GM19351 (cell line): ENCODE data around the gene CEP19.

Experiments
- ATAC-seq: cut with Tn5 transposase; IDR thresholded peaks from one replicate; pipeline ENCODE4 v1.9.1; 2021; ENCODE audit warnings: mild to moderate bottlenecking, moderate library complexity; ENCODE audit not compliant: unreplicated experiment

The CEP19 gene

GRCh38 chr3:196712514-196713413, 714 bp upstream of the CEP19 start:
- ATAC-seq = peak; percentile 49

DNA sequence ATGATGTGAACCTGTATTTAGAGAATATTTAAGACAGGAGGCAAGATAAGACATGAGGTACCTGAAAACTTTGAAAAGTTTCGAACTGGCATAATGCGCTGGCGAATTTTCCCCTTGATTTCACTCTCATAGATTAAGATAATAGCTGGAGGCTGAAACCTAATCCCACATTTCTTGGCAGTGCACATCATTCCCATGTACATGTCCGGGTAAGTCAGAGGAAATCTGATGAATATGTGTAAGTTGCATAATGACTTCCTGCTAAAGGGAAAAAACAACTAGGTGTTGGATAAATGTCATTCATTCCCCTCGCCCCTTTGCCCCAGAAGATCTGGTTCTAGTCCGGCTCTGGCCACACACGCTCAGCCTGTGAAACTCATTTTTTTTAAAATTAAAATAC, 3.6 kb downstream of the CEP19 start:
- ATAC-seq = no peak

- ATAC-seq = no peak
These were observed 4.5 kb downstream of the CEP19 start for GRCh38 chr3:196707566-196707965.

DNA sequence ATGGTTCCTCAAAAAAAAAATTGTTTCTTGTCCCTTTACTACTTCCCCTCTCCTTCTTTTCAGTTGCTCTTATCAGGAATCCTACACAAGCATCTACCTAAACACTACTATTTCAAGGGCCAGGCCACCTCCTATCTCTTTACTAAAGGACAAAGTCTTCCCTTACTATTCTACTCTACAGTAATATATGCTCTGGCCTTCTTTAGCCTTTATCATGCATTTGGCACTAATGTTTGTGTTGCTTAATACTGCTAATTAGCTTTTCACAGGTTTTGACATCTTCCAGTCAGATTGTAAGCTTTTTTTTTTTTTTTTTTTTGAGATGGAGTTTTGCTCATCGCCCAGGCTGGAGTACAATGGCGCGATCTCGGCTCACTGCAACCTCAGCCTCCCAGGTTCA, 5.3 kb downstream of the CEP19 start:
- ATAC-seq = no peak

DNA sequence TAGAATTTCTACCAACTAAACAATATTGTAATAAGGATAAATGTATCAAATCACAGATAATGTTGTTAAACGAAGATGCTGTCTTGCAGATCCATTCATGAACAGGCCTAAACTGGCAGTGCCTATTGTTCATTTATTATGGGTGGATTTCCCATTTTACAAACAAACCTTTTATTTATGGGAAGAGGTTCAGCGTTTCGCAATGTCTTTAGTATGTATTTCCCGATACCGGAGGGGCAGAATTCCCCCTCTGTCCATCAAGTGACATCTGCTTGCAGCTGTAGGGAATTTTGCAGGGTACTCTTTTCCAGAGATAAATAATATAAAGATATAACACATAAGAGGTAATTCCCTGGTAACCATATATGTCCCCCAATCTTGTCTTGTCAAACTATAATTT, 5.7 kb downstream of the CEP19 start:
- ATAC-seq = no peak

- ATAC-seq = no peak
These were observed 11.2 kb downstream of the CEP19 start for GRCh38 chr3:196700801-196701200.

DNA sequence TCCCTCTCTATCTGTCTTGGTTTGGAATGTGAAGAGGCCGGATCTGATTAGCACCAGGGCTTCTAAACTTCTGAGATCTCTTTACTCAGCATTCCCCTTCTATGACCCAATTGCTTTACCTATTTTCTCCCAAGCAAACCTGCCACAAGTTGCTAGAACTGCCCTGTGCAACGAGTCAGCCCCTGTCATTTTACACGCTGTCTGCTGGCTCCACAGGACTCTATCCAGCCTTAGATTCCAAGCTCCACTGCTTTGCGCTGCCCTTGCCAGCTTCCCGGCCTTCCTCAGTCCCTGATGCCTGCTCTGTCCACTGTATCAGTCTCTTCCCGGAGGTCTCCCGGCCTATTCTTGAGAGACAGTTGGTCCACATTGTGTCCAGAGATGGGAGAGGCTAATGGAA, 12.3 kb downstream of the CEP19 start:
- no peak for ATAC-seq

GRCh38 chr3:196697270-196697669, 14.8 kb downstream of the CEP19 start:
- no peak for ATAC-seq

- ATAC-seq = no peak
These were observed 16.2 kb downstream of the CEP19 start for GRCh38 chr3:196695849-196696226.

DNA sequence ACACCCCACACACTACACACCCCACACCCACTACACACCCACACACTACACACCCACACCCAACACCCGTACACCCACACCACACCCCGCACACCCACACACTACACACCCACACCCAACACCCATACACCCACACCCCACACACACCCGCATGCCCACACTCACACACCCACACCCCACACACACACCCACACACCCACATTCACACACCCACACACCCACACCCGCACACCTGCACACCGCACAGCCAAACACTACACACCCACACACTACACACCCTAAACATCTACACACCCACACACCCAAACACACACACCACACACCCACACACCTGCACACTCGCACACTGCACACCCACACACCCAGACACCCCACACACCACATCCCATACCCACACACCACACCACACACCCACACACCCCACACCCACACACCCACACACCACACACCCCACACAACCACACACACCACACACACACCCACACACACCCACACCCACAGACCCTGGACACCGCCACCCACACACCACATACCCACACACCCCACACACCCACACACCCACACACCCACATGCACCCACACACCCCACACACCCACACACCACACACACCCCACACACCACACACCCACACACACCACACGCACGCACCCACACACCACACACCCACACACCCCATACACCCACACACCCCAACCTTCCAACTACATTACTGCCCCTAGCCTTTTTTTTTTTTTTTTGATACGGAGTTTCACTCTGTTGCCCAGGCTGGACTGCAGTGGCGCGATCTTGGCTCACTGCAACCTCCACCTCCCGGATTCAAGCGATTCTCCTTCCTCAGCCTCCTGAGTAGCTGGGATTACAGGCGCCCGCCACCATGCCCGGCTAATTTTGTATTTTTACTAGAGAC, 16.9 kb downstream of the CEP19 start:
- ATAC-seq = no peak

DNA sequence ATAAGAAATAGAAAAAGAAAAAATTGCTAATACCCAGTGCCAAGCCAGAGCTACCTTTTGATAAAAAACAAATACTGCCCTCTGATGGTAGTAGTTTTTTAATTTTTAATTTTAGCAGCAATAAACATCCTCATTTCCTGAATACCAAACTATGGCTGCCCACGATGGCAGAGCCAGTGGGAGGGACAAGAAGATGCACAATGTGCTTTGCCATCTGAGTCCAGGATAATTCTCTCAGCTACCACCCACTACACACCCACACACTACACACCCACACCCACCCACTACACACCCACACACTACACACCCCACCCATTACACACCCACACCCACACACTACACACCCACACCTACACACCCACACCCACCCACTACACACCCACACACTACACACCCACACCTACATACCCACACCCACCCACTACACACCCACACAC, 17.8 kb downstream of the CEP19 start:
- no peak for ATAC-seq

- ATAC-seq = no peak
These were observed 20.7 kb downstream of the CEP19 start for GRCh38 chr3:196691386-196691785.

- no peak for ATAC-seq
These were observed 21.9 kb downstream of the CEP19 start for GRCh38 chr3:196689941-196690660.

DNA sequence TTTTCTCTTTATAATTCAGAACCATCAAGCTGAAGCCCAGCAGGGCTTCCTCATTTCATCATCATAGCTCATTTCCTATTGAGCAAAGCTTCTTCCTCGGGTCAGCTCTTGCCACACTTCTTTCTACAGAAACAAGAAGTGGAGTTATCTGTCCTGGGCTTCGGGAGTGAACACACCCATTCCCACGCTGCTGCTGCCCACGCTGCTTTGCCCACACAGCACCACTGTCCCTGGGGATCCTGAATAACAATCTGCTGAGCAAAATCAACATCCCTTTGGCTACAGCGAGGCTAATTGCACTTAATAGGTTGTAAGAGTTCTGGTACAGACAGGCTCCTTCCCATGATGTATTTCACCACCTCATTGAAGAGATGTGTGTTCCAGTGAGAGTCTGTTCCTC, 23.7 kb downstream of the CEP19 start:
- ATAC-seq = no peak

GRCh38 chr3:196686436-196686835, 25.6 kb downstream of the CEP19 start:
- no peak for ATAC-seq

- ATAC-seq = peak; percentile 95
These were observed 27.3 kb downstream of the CEP19 start for GRCh38 chr3:196684548-196685407.

DNA sequence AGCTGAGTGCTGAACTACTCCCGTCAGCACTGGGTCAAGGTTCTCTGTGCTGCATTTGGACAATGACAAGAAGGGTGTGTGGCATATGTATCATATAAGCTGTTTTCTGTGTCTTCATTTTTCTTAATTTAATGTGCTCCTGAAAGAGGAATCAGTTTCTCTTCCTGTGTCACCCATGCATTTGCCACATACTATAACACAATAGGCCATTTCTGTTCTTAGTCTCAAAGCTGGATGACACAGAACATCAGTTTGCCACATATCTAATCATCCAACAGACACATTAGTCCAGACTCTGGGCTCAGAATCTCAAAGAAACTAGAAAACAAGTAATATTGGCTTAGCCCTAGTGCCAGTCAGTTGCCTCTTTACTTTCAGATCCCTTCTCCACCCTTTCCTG, 34.1 kb downstream of the CEP19 start:
- ATAC-seq = no peak

GRCh38 chr3:196677353-196677752, 34.7 kb downstream of the CEP19 start:
- no peak for ATAC-seq

GRCh38 chr3:196673632-196674031, 38.4 kb downstream of the CEP19 start:
- ATAC-seq = no peak

GRCh38 chr3:196670339-196670738, 41.7 kb downstream of the CEP19 start:
- ATAC-seq = no peak
